HG02623 (cell line): ENCODE measurements around the gene CLIP2.
"Not testable (repeated sequence)": the region's sequence is repeated elsewhere in the genome, so short reads cannot be mapped to it uniquely, and the experiment has no call there.

ENCODE experiments used
- ATAC-seq: cut with Tn5 transposase; IDR thresholded peaks from one replicate; pipeline ENCODE4 v1.9.1; 2021; ENCODE audit warnings: moderate library complexity; ENCODE audit not compliant: unreplicated experiment

CLIP2 gene

GRCh38 chr7:74289018-74289658 lies at the start of gene CLIP2:
CLIP2 (plus strand) TSS chr7:74289407; CDS start chr7:74317547, 28,140 bp downstream.
- ATAC-seq: peak; percentile 21

DNA sequence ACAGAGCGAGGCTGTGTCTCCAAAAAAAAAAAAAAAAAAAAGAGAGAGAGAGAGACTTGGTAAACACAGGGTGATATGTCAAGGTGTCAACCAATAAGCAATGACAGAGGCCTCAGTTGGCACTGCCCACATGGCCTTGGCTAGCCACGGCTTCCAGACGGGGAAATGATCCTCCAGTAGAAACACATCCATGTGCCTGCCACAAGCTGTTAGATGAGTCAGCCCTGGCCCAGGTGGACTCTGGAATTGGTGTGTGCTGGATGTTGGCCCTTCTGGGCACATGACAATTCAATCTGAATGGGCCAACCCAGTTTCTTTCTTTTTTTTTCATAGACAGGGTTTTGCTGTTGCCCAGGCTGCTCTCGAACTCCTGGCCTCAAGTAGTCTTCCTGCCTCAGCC lies 48.7 kb upstream of the CLIP2 start:
- no peak for ATAC-seq

DNA sequence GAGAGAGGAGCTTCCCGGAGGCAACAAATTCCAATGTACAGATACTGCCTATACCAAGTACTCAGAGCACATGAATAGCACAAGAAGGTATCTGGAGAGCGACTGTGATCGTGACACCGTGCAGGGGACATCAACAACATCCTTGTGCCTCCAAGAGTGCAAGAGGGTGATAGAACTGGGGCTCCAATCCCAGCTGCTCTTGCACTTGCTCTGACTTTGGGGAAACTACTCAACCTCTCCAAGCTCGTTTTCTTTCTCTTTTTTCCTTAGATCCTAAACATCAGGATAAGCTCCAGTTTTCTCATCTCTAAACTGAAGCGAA lies 47.1 kb upstream of the CLIP2 start:
- no peak for ATAC-seq

DNA sequence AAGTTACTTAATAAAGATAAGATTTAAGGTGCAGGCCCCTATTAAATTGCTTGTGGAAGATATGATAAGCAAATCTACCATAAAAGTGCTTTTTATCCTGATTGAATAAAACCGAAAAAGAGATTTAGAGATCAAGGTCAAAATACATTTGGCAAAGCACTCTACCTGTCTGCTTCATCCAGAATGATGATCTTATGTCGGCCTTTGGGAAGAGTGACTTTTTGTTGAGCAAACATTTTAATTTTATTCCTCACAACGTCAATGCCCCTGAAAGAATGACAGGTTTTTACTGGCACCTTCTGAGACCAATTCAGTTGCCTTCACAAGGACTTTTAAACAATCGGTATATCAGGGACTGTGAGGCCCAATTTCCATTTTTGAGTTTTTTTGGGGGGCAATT lies 42.7 kb upstream of the CLIP2 start:
- ATAC-seq: no peak

GRCh38 chr7:74248156-74248555 lies 41.1 kb upstream of the CLIP2 start:
- no peak for ATAC-seq

- ATAC-seq: not testable (repeated sequence)
Observed at GRCh38 chr7:74249058-74249457, 40.1 kb upstream of the CLIP2 start.

DNA sequence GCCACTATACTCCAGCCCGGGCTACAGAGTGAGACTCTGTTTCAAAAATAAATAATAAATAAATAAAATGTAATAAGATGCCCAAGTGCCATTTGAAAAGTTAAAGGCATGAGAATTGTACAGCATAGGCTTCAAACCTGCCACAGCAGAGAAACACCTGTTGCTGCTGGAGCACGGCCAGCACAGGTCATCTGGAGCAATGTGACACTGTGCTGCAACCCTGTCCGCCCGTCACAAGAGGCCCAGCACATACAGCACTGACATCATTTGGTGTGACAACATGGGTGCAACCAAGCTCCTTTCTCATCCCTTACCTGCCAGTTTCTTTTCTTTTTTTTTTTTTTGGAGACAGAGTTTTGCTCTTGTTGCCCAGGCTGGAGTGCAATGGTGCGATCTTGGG lies 36.3 kb upstream of the CLIP2 start:
- no peak for ATAC-seq

DNA sequence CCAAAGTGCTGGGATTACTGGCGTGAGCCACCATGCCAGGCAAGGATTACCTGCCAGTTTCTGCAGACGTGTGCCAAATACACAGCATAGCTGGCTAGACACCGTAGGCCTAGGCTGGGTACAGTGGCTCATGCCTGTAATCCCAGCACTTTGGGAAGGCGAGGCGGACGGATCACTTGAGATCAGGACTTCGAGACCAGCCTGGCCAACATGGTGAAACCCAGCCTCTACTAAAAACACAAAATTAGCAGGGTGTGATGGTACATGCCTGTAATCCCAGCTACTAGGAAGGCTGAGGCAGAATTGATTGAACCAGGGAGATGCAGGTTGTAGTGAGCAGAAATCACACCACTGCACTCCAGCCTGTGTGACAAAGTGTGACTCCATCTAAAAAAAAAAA lies 35.9 kb upstream of the CLIP2 start:
- ATAC-seq: no peak

DNA sequence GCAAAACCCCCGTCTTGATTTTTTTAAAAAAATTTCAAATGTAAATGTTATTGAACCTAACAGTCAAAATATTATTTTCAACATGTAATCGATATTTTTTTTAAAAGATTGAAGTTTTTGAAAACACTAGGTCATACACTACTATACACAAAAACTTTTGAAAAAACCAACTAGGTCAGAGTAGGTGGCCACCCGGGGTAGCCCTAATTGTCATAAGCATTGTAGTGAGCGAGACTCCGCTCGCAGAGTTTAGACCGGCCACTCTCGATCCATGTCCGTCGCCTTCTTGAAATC lies 35.4 kb upstream of the CLIP2 start:
- no peak for ATAC-seq

DNA sequence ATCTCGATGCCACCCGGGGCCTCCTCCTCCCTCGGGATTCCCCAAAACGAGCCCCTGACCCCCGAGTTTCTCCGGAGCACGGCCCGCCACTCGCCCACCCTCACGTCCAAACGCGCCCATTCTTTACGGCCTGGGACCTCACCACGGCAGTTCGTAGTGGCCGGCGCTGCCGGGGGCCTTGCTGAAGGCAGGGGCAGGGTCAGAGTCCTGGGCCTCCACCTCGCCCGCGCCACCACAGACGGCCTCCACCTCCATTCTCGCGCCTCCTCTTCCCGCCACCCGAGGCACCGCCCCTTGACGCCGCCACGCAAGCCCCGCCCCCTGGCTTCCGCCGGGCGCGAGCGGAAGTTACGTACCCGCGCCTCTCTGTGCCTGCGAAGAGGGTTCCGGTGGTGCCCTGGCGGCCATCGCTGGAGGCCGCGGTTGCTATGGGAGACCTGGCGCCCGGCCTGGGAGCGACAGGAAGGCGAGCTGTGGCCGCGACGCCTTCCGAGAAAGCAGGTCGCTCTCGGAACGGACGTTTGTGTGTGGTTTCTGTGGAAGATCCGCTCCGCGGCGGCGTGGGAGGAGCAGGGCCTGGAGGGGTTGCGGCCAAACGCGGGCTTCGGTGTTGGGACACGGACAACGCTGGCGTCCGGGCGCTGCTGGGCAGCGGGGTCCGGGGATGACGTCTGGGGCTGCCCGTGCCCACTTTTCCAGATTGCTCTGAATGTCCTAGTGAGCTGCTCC lies 34.9 kb upstream of the CLIP2 start, which contains the start of gene RFC2:
TSS of gene RFC2 (minus strand) at position 271 of the 729 bp plus-strand sequence. CDS start at position 255, 16 bp downstream.
- peak; percentile 94 for ATAC-seq

DNA sequence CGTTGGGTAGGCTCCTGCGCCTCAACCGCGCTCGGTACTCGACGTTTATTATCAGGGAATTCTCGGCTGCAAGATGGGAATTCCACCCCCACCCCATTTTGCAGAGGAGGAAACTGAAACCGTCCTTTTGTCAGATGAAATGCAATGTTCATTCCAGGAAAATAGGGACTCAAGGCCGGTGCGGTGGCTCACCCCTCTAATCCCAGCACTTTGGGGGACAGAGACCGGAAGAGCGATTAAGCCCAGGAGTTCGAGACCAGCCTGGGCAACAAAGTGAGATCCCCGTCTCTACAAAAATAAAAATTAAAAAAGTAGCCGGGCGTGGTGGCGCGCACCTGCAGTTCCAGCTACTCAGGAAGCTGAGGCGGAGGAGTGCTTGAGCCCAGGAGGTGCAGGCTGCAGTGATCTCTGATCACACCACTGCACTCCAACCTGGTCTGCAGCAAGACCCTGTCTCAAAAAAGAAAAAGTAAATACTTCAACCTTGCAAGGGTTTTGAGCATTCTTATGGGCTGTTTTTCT lies 34.3 kb upstream of the CLIP2 start:
- ATAC-seq: no peak

GRCh38 chr7:74255461-74255860 lies 33.7 kb upstream of the CLIP2 start:
- not testable (repeated sequence) for ATAC-seq

DNA sequence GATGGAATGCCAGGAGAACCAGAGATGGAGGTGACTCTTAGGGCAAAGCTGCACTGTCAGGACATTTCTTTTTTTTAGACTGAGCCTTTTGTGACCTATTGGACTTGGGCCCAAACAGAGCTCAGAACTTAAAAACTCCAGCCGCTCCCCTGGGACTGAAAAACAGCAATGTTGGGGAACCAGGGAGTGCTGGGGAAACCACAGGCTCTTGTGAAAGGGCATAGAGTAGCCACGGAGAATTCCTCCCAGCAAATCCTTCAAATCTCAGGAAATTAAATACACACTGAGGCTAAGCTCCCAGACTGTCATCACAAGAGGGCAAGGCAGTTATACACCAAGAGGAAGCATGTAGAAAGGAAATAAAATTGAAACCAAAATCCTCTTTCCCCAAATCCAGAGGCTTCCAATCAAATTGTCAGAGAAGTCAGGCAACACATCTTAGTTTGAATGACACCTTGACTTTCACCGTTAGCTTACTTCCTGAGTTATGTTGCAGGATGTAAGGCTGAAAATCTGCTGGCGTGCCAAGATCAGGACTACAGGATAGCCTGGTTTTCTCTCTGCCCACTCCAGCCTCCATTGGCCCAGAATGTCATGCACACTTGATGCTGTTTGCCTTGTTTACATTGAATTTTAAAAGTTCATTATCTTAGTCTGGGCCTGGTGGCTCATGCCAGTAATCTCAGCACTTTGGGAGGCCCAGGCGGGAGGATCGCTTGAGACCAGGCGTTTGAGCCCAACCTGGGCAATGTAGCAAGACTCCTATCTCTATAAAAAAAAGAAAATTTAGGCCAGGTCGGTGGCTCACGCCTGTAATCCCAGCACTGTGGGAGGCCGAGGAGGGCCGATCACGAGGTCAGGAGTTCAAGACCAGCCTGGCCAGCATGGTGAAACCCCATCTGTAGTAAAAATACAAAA lies 32.5 kb upstream of the CLIP2 start:
- no peak for ATAC-seq

DNA sequence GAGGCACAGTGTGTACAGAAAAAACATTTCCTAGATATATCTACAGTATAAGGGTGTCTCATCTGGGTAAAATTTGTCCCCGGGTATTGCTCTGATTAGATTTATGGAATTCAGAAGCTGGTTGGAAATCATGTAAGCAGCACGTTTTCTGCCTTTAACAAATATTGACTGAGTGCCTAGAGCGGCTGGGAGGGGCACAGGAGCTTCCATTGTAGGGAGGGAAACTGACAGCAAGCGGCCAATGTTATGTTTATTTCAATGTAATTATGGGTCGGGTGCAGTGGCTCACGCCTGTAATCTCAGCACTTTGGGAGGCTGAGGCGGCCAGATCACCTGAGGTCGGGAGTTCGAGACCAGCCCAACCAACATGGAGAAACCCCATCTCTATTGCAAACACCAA lies 30.6 kb upstream of the CLIP2 start:
- ATAC-seq: no peak

- no peak for ATAC-seq
Observed at GRCh38 chr7:74262639-74263398, 26.4 kb upstream of the CLIP2 start.

DNA sequence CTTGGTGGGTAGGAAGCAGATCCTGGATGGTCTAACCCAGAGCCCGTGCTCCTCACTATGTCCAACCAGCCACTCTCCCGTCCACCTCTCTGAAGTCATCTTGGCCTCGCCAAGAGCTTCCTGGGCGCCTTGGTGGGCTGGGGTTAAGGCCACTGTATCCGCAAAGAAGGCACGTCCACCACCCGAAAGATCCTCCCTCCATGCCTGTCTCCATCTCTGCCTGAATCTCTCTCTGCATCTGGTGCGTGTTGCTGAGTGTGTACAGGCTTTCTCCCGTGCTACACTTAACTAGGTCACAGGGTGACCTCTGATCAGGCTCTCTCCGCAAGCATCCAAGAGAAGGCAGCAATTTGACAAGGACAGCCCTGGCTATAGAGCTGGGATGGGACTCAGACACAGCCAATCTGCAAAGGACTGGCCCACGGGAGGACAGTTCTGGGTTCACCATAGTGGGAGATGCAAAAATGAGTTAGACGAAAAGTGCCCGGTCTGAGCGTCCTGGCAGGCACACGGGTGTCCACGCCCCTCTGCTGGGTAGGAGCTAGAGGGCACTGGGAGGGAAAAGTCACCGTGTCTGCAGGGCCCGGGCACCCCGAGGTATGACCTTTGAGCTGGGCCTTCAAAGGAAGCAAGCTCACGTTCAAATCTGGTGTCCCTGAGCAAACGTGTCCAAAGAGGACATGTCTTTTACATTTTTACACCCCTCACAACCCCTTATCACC lies 25.6 kb upstream of the CLIP2 start:
- ATAC-seq: no peak

DNA sequence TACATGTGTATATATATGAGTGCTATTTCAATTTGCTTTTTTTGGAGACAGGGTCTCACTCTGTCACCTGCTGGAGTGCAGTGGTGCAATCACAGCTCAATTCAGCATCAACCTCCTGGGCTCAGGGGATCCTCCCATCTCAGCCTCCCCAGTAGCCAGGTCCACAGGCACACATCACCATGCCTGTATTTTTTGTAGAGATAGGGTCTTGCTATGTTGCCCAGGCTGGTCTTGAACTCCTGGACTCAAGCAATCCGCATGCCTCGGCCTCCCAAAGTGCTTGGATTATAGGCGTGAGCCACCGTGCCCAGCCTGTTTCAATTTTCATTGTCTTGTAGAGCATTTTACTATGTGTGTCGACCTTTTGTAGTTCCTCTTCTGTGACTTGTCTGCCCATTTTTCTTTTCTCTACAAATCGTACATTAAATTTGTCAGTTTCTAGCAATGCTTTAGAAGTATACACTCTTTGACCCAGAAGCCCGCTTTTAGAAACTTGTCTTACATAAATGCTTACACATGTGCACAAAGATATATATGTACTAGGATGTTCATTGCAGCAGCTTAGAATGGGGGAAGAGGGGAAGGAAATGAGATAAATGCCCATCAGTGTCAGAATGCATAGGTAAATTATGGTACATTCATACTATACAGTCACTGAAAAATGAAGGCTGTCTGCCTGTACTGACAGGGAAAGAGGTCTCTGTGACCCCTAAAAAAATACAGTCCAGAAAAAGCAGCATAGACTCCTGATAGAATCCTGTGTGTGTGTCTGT lies 22.8 kb upstream of the CLIP2 start:
- no peak for ATAC-seq

DNA sequence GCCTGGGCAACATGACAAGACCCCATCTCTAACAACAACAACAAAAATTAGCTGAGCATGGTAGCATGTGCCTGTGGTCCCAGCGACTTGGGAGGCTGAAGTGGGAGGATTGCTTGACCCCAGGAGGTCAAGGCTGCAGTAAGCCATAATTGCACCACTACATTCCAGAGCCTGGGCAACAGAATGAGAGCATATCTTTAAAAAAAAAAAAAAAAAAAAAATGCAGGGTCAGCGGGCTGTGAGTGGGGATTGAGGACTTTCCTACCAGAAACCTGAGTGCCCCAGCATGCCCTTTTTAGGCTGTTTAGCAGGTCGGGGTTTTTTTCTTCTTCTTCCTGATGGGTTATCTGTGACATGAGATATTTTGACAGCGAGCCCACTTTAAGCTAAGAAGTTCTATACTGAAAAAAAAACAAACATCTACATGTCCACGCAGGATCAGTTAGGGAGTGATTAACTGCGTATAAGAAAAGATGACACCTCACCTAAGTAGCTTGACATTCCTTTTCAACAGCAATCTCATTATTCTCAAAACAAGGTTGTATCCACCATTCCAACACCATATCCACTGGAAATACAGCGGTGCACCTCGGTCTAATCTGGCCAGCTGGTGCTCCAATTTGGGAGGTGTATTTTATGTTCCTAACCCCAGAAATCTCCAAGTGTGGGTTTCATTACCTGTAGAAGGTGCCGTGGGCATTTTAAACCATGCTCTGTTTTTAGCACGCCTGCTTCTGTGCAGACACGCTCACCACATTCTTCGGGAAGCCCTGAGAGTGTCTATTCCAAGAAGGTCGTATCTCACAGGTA lies 21.2 kb upstream of the CLIP2 start:
- ATAC-seq: no peak
